RWPE2 (cell line): ENCODE data around the gene TFEB.

ENCODE experiments used
- ATAC-seq: fragments of 200-7000 bp; cut with Tn5 transposase; 3 replicates; pipeline ENCODE4 v1.9.1; 2021; ENCODE audit warnings: low read depth
- DNase-seq: peaks from one replicate; pipeline ENCODE4 v3.0.0-alpha.2; 2020; ENCODE audit warnings: low spot score
- H3K27ac ChIP-seq: fragments of 450-650 bp; 2 replicates; pipeline ENCODE4 v1.5.1; 2017; ENCODE audit warnings: mild to moderate bottlenecking; ENCODE audit not compliant: poor library complexity, severe bottlenecking
- H3K27me3 ChIP-seq: fragments of 250-450 bp; sonication (Bioruptor Pico); 2 replicates; pipeline ENCODE4 v1.5.1; 2021; ENCODE audit warnings: mild to moderate bottlenecking, moderate library complexity; ENCODE audit not compliant: insufficient read depth, poor library complexity, severe bottlenecking
- H3K36me3 ChIP-seq: fragments of 250-450 bp; sonication (Bioruptor Pico); 2 replicates; pipeline ENCODE4 v1.5.1; 2020; ENCODE audit warnings: low read depth, mild to moderate bottlenecking, moderate library complexity
- H3K4me1 ChIP-seq: fragments of 250-450 bp; sonication (Bioruptor Pico); 2 replicates; pipeline ENCODE4 v1.5.1; 2021; ENCODE audit warnings: mild to moderate bottlenecking, moderate library complexity; ENCODE audit not compliant: insufficient read depth, poor library complexity, severe bottlenecking
- H3K4me3 ChIP-seq: fragments of 250-450 bp; sonication (Bioruptor Pico); 2 replicates; pipeline ENCODE4 v1.5.1; 2021; ENCODE audit warnings: mild to moderate bottlenecking, moderate library complexity; ENCODE audit not compliant: severe bottlenecking
- H3K9me3 ChIP-seq: fragments of 250-450 bp; sonication (Bioruptor Pico); 2 replicates; pipeline ENCODE4 v1.5.1; 2021; ENCODE audit warnings: mild to moderate bottlenecking, moderate library complexity; ENCODE audit not compliant: severe bottlenecking
- CTCF ChIP-seq: fragments of 450-650 bp; IDR thresholded peaks from one replicate; pipeline ENCODE4 v1.5.1; 2017; ENCODE audit warnings: mild to moderate bottlenecking, moderate library complexity; ENCODE audit not compliant: poor library complexity, severe bottlenecking

Gene TFEB

GRCh38 chr6:41644297-41644879 is 91.0 kb downstream of the TFEB start:
- H3K4me1 ChIP-seq, result peaks cover 18% of the 10 kb centered on the region
- ATAC-seq, result peak; percentile 70
- H3K9me3 ChIP-seq, result no peaks in the 10 kb centered on the region
- no peak for DNase-seq
- no peak for TF ChIP-seq CTCF
- H3K36me3 ChIP-seq, result peaks cover 59% of the 10 kb centered on the region
- peak overlapping the region; percentile 43 for H3K27ac ChIP-seq
- H3K27me3 ChIP-seq, result no peaks in the 10 kb centered on the region
- H3K4me3 ChIP-seq, result no peak overlapping the region

- H3K4me1 ChIP-seq, result peaks cover 18% of the 10 kb centered on the region
- peak overlapping the region; percentile 43 for H3K27ac ChIP-seq
- H3K27me3 ChIP-seq, result no peaks in the 10 kb centered on the region
- DNase-seq (peak; percentile 23), ATAC-seq (peak; percentile 17)
- no peak for TF ChIP-seq CTCF
- H3K4me3 ChIP-seq, result no peak overlapping the region
- H3K9me3 ChIP-seq, result no peaks in the 10 kb centered on the region
- H3K36me3 ChIP-seq, result peaks cover 59% of the 10 kb centered on the region
Observed at GRCh38 chr6:41643899-41644269, 91.5 kb downstream of the TFEB start.

GRCh38 chr6:41642960-41643898 is 92.2 kb downstream of the TFEB start:
- peak overlapping the region; percentile 43 for H3K27ac ChIP-seq
- H3K4me1 ChIP-seq, result peaks cover 18% of the 10 kb centered on the region
- TF ChIP-seq CTCF, result no peak
- H3K36me3 ChIP-seq, result peaks cover 55% of the 10 kb centered on the region
- no peaks in the 10 kb centered on the region for H3K27me3 ChIP-seq
- ATAC-seq (no peak), DNase-seq (peak; percentile 34)
- no peak overlapping the region for H3K4me3 ChIP-seq
- H3K9me3 ChIP-seq, result no peaks in the 10 kb centered on the region

GRCh38 chr6:41642090-41642959 is 93.1 kb downstream of the TFEB start:
- Histone ChIP-seq H3K9me3 (no peaks in the 10 kb centered on the region), H3K4me3 (no peak overlapping the region), H3K27me3 (no peaks in the 10 kb centered on the region), H3K4me1 (peaks cover 18% of the 10 kb centered on the region), H3K36me3 (peaks cover 46% of the 10 kb centered on the region), H3K27ac (peak overlapping the region; percentile 43)
- DNase-seq (no peak), ATAC-seq (no peak)
- TF ChIP-seq CTCF, result no peak
